Skeletal muscle tissue (tissue), 4 donors: ENCODE data around the gene NANOS3. TPM values are rescaled to one million over a fixed set of nuclear protein-coding genes. Genes with fewer than 3 reads are reported as not detected.
"Not testable (repeated sequence)": the region's sequence is repeated elsewhere in the genome, so short reads cannot be mapped to it uniquely, and the experiment has no call there.

Source experiments
- H3K27ac ChIP-seq: one replicate; pipeline ENCODE4 v1.7.0; 2013; ENCODE audit warnings: mild to moderate bottlenecking, low read depth, low read length, inconsistent platforms
- H3K27me3 ChIP-seq, 3 donors: one replicate each; pipeline ENCODE4 v1.7.0; 2013; ENCODE audit warnings: low read length in 3 of 3; ENCODE audit not compliant: control insufficient read depth in 3 of 3, insufficient read depth in 3 of 3
- H3K36me3 ChIP-seq, 3 donors: one replicate each; pipeline ENCODE4 v1.7.0; 2013; ENCODE audit warnings: low read length in 3 of 3; ENCODE audit not compliant: control insufficient read depth in 3 of 3, insufficient read depth in 3 of 3
- H3K4me1 ChIP-seq, 3 donors: one replicate each; pipeline ENCODE4 v1.7.0; 2013; ENCODE audit warnings: low read length in 3 of 3, mild to moderate bottlenecking in 3 of 3; ENCODE audit not compliant: control insufficient read depth in 3 of 3, insufficient read depth in 3 of 3
- H3K4me3 ChIP-seq, 3 donors: one replicate each; pipeline ENCODE4 v1.7.0; 2013; ENCODE audit warnings: low read length in 3 of 3
- H3K9ac ChIP-seq, 3 donors: one replicate each; pipeline ENCODE4 v1.7.0; 2013; ENCODE audit warnings: low read length in 3 of 3, mild to moderate bottlenecking in 3 of 3, moderate library complexity in 2 of 3, low read depth in 1 of 3
- H3K9me3 ChIP-seq, 3 donors: one replicate each; pipeline ENCODE4 v1.7.0; 2013; ENCODE audit warnings: low read length in 3 of 3; ENCODE audit not compliant: control insufficient read depth in 3 of 3
- total RNA-seq: library from RNA; depleted of rRNA; stranded (reverse); fragments of >200 nt; gene quantifications from one replicate; pipeline ENCODE4 v1.2.3, GENCODE V29; 2014
- donor health status: Osteomylitis.

The NANOS3 gene
- total RNA-seq, 1 donor from 2014 or later, result not detected

- not testable (repeated sequence) for H3K9ac ChIP-seq, H3K27ac ChIP-seq, H3K9me3 ChIP-seq, H3K27me3 ChIP-seq, H3K4me3 ChIP-seq, H3K36me3 ChIP-seq
- peaks cover 21 to 29% (median 28%) of the 10 kb centered on the region in 3 donors for H3K4me1 ChIP-seq
These were observed 24.7 kb upstream of the NANOS3 start for GRCh38 chr19:13852171-13852707.

DNA sequence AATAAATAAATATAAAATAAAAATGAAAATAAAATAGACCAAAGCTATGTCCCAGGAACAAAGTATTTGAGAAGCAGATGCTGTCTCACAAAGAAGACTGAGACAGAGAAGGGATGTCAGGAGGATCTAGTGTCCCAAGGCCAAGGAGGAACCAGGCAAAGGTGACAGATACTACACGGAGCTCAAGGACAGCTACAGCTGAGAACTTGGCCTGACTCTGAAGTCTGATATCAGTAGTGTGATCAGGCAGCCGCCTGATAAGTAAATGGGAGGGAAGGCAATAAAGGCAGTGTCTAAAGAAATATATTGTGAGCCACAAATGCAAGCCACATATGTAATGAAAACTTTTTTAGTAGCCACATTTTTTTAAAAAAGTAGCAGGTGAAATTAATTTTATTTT lies 20.4 kb upstream of the NANOS3 start:
- no peak overlapping the region for H3K27ac ChIP-seq
- H3K4me3 ChIP-seq, result no peak overlapping the region
- H3K9me3 ChIP-seq, result no peaks in the 10 kb centered on the region
- no peak overlapping the region for H3K9ac ChIP-seq
- H3K27me3 ChIP-seq, result no peaks in the 10 kb centered on the region
- peaks cover 3 to 9% (median 6%) of the 10 kb centered on the region in 3 donors for H3K4me1 ChIP-seq
- no peaks in the 10 kb centered on the region for H3K36me3 ChIP-seq

GRCh38 chr19:13859361-13859880 lies 17.5 kb upstream of the NANOS3 start:
- Histone ChIP-seq H3K27ac (no peak overlapping the region), H3K4me3 (no peak overlapping the region), H3K9ac (no peak overlapping the region), H3K4me1 (peaks cover 7 to 12% (median 12%) of the 10 kb centered on the region in 3 donors), H3K36me3 (no peaks in the 10 kb centered on the region), H3K27me3 (peaks cover 0 to 6% (median 0%) of the 10 kb centered on the region in 3 donors), H3K9me3 (no peaks in the 10 kb centered on the region)

DNA sequence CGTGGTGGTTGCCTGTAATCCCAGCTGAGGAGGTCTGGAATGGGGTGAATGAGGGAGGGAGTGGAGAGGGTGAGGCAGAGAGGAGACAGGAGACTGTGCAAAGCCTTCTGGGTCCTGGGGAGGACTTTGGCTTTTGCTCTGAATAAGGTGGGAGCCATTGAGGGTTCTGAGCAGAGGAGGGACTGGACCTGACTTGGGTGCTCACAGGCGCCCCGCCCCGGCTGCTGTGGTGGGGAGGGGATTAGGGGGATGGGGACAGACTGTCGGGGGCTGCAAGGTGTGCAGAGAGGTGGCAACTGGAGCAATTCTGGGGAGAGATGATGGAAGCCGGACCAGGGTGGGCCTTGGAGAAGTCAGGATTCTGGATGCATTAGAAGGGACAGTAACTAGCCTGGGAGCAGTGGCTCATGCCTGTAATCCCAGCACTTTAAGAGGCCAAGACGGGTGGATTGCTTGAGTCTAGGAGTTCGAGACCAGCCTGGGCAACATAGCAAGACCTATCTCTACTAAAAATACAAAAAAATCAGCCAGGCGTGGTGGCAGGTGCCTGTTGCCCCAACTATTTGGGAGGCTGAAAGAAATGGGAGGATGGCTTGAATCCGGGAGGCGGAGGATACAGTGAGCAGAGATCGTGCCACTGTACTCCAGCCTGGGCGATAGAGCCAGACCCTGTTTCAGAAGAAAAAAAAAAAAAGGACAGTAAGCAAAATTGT lies 16.1 kb upstream of the NANOS3 start:
- Histone ChIP-seq H3K27ac (peak overlapping the region; percentile 87), H3K9ac (peak overlapping the region in 1 of 3 donors; percentile 33), H3K27me3 (peaks cover 0 to 11% (median 0%) of the 10 kb centered on the region in 3 donors), H3K4me3 (no peak overlapping the region), H3K36me3 (no peaks in the 10 kb centered on the region), H3K9me3 (no peaks in the 10 kb centered on the region), H3K4me1 (peaks cover 7 to 16% (median 12%) of the 10 kb centered on the region in 3 donors)

DNA sequence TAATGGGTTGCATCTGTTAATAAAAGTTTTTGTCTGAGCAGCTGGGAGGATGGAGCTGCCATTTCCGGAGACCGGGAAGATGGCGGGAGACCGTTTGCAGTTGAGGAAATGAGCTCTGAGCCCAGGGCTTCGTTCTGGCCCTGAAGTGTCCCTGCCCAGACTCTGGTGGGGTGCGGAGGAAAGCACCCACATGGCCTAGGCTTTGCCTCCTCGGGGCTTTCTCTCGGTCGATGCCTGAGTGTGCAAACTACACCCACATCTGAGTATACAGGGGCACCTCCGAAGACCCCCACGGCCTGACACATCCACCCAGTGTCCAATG lies 15.6 kb upstream of the NANOS3 start:
- H3K36me3 ChIP-seq, result no peaks in the 10 kb centered on the region
- H3K9me3 ChIP-seq, result no peaks in the 10 kb centered on the region
- H3K4me3 ChIP-seq, result peak overlapping the region; percentile 64 to 73 (median 65)
- H3K9ac ChIP-seq, result peak overlapping the region; percentile 75 to 85 (median 82)
- peaks cover 11 to 21% (median 17%) of the 10 kb centered on the region in 3 donors for H3K4me1 ChIP-seq
- H3K27ac ChIP-seq, result peak overlapping the region; percentile 87
- peaks cover 0 to 16% (median 3%) of the 10 kb centered on the region in 3 donors for H3K27me3 ChIP-seq

GRCh38 chr19:13861714-13862531 lies 15.0 kb upstream of the NANOS3 start:
- Histone ChIP-seq H3K9ac (peak overlapping the region; percentile 75 to 85 (median 82)), H3K27ac (peak overlapping the region; percentile 87), H3K4me1 (peaks cover 12 to 24% (median 21%) of the 10 kb centered on the region in 3 donors), H3K9me3 (no peaks in the 10 kb centered on the region), H3K36me3 (no peaks in the 10 kb centered on the region), H3K4me3 (peak overlapping the region; percentile 64 to 73 (median 65)), H3K27me3 (peaks cover 0 to 20% (median 6%) of the 10 kb centered on the region in 3 donors)

GRCh38 chr19:13864046-13864666 lies 12.8 kb upstream of the NANOS3 start:
- no peak overlapping the region for H3K27ac ChIP-seq
- H3K36me3 ChIP-seq, result no peaks in the 10 kb centered on the region
- no peaks in the 10 kb centered on the region for H3K9me3 ChIP-seq
- H3K4me1 ChIP-seq, result peaks cover 12 to 24% (median 21%) of the 10 kb centered on the region in 3 donors
- peak overlapping the region in 1 of 3 donors; percentile 25 for H3K9ac ChIP-seq
- peaks cover 0 to 20% (median 6%) of the 10 kb centered on the region in 3 donors for H3K27me3 ChIP-seq
- peak overlapping the region in 1 of 3 donors; percentile 13 for H3K4me3 ChIP-seq

DNA sequence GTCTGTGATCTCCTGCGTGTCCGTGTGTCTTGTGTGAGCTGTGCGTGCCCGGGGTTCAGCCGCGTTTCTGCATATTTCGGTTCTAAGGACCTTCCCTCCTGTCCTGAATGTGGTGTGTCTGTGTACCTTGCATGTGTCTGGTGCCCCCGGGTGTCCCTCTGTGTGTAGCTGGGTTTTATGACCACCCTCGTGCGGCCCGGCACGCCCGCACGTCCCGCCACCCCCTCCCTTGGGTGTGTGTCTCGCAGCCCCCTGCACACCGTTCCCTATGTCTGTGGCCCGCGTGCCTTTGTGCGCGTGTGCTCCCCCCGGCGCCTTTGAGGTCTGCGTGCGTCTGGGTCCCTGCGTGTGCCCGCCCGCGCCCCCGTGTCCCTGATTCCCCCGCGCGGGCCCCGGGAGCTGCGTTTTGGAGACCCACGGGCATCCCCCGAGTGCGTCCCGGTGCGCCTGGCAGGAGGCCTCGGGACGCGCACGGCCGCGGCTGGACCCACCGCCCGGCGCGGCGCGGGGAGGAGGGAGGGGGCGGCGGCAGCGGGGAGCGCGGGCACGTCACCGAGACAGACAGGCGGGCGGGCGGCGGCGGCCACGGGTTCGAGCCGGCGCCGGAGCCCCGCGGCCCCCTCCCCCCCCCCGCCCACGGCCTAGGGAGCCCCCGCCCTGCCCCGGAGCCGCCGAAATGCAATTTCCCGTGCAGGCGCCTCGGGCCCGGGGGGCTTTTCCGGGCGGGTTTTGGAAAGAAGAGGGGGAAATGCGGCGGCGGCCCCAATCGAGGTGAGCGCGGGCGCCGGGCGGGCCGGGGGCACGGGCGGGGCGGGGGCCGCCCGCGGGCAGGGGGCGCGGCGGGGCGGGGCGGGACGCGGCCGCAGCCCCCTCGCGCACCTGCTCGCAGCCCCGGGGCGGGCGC lies 12.0 kb upstream of the NANOS3 start:
- no peaks in the 10 kb centered on the region for H3K9me3 ChIP-seq
- H3K4me1 ChIP-seq, result peaks cover 12 to 24% (median 21%) of the 10 kb centered on the region in 3 donors
- no peak overlapping the region for H3K27ac ChIP-seq
- H3K9ac ChIP-seq, result peak overlapping the region in 1 of 3 donors; percentile 25
- H3K36me3 ChIP-seq, result no peaks in the 10 kb centered on the region
- H3K4me3 ChIP-seq, result peak overlapping the region in 1 of 3 donors; percentile 13
- peaks cover 0 to 20% (median 6%) of the 10 kb centered on the region in 3 donors for H3K27me3 ChIP-seq
